NCI-H2107 treated with DMSO at 0.1 percent for 48 hours (cell line): ENCODE data around the gene IL4.
A peak's percentile ranks its signal among the peaks of the same experiment; 100 is the strongest.

ENCODE experiments used
- DNase-seq: peaks from one replicate; lab custom pipeline; 2025; ENCODE audit not compliant: unreplicated experiment; lab: John Stamatoyannopoulos, UW

IL4 gene

DNA sequence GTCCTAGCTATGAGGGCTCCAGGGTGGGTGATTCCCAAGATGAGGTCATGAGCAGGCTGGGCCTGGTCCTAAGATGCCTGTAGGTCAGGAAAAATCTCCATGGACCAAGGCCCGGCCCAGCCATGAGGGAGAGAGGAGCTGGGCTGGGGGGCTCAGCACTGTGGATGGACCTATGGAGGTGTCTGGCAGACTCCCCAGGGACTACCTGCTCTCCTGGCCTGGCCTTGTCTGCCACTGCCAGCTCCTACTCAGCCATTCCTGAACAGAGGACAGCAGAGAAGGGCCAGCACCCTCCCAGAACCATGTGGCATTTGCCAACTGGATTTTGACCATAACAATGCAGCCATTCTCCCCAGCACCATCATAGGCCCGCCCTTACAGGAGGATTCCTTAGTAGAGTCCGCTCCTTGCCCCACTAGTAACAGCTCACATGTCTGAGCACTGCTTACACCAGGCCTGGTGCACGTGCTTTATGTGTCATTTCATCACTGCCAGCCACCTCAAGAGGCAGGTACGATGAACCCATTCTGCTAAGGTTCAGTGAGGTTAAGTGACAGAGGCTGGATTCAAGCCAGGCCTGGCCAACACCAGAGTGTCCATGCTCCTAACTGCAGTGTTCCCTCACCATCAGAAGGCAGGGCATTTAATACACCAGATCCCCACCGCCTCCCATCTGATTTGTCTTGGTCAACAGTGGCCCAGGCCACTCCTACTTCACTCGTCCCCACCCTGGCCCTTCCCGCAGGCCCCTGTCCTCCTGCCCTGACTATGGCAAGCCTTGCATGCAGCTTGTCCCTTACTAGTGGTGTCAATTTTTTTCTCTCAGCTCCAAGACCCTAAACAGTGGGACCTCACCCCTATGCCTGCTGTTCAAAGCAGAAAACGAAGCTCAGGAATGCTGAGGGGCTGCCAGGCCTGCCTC is 15.1 kb upstream of the IL4 start:
- no peak for DNase-seq

DNA sequence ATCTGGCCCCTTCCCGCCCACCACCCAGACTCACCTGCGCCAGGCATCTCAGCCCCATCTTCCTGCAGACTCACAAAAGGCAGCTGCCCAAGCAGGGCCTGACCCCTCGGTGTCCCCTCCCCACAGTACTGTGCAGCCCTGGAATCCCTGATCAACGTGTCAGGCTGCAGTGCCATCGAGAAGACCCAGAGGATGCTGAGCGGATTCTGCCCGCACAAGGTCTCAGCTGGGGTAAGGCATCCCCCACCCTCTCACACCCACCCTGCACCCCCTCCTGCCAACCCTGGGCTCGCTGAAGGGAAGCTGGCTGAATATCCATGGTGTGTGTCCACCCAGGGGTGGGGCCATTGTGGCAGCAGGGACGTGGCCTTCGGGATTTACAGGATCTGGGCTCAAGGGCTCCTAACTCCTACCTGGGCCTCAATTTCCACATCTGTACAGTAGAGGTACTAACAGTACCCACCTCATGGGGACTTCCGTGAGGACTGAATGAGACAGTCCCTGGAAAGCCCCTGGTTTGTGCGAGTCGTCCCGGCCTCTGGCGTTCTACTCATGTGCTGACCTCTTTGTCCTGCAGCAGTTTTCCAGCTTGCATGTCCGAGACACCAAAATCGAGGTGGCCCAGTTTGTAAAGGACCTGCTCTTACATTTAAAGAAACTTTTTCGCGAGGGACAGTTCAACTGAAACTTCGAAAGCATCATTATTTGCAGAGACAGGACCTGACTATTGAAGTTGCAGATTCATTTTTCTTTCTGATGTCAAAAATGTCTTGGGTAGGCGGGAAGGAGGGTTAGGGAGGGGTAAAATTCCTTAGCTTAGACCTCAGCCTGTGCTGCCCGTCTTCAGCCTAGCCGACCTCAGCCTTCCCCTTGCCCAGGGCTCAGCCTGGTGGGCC is 13.9 kb upstream of the IL4 start:
- no peak for DNase-seq

DNA sequence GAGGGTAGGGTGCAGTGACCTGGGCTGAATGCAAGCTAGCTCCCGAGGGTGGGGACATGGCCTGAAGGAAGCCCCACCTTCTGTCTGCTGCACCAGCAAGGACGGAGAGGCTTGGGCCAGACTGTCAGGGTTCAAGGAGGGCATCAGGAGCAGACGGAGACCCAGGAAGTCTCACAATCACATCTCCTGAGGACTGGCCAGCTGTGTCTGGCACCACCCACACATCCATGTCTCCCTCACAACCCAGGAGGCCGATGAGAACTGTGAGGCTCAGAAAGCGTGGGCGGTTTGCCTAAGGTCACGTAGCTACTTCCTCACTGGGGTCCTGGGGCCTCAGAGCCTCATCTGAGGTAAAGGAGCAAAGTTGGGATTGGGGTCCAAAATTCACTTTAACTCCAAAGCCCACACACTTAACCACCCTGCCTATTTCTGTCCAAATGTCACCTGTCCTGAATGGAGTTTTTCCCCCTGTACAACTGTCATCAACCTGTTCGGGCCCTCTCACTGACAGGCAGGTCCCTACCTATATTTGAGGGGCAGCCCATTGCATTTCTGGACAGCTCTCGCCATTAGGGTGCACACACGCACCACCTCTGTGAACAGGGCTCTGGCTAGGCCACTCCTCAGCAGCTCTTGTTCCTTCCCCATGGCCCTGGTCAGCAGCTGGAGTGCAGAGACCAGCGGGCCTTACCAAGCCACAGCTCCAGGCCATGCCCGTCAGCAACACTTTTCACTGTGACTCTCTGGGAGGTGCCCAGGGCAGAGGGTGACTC is 12.4 kb upstream of the IL4 start:
- DNase-seq, result no peak

DNA sequence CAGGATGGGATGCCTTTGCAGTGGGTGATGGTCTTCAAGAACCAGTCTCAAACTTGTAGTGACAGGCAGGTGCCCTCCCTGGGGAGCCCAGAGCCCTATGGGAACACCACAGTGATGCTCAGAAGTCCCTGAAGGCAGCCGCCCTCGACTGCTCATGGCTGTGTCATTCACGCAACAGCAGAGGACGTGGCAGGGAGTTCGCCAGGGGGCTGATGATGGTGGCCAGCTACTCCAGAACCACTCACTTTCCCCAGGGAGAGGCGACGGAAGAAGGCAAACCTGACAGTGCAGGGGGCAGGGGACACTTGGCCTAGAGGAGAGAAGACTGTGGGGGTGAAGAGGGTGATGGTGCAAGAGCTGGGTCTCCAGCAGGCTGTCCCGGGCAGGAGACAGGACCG is 11.8 kb upstream of the IL4 start:
- DNase-seq, result no peak

DNA sequence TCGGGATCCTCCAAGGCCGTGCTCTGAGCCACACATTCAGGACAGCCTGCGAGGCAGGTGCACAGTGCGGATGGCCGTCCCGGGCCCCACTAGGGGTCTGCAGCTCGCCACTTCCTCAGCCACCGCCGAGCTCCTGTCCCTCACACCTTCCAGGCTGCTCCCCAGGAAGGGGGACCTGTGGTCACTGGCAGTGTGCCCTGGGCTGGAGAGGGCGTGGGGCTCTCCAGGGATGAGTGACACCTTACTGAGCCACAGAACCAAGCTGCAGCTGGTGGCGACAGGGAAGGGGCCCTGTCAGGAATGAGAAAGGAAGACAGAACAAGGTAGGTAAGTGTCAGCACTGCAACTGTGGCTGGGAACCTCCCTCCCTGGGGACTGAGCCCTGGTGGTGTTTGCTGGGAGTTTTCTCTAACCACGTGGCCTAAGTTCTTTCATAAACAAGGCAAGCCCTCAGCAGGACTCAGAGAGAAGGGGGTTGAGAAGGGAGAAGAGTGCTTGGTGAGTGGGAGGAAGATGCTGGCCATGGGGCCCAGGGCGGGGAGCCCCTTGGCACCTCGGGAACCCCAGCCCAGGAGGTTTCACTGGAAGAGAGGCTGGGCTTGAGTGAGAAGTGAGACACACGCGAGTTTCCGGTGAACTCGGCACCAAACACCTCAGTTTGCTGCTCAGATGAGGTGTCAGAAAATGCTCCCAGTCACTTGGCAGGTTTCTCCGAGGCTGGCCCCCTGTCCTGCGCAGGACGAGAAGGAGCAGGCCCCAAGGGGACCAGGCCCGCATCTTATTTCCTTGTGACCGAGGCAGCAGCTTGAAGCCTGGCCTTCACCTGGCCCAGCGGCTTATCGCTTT is 10.6 kb upstream of the IL4 start:
- peak; percentile 51 for DNase-seq

DNA sequence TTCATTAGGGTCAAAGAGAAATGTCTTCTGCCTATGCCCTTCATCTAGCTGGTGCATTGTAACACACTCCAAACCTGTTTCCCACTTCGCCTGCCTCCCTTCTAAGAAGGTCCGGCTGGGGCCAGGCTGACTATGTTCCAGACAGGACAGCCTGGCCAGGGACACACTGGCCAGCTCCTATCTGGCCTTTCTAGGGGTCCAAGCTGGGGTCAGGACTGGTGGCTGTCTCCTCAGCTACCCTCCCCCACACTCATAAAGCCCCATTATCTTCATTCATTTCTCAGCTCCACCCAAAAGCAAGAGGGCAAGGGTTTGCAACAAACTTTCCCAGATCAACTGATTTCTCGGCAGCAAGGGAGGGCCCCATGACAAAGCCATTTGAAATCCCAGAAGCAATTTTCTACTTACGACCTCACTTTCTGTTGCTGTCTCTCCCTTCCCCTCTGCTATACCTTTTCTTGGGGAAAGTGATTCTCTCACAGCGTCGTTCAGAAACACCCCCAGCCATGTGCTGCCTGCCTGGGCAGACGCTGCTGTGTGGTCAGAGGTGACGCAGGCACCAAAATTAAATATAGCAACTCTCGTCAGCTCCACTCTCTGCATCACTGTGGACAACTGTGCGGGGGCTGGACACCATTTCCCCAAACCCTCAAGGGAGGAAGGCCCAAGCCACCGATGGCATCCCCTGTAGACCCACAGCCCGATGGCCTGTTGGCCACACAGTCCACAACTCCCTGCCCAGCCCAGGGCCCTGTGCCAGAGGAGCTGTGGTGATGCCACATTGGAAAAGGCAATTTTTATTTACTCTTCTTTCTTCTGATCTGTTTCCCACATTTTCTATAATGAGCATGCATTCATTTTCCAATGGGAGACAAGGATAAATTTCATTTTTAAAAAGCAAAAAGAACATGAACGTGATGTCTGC is 9.8 kb upstream of the IL4 start:
- DNase-seq, result no peak

DNA sequence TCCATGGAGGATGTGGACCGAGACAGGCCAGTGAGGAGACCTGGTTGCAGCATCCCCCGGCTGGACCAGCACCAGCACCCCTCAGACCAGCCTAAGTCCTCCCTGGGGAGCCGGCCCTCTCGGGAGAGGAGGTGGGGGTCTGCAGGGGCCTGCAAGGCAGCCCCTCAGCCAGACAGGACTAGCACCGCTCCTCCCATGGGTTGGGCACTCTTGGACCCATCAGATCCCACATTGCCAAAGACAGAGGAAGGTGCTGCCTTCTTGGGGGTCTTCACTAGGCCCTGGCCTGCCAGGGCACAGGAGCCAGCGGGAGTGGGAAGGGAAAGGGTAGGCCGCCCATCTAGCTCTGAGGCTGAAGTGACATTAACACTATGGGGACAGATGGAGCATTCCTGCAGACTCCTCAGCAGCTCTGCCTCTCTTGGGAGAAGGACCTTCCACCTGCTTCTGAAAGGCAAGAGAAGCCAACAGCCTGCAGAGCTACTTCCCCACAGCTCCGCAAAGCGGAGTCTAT is 9.0 kb upstream of the IL4 start:
- no peak for DNase-seq

DNA sequence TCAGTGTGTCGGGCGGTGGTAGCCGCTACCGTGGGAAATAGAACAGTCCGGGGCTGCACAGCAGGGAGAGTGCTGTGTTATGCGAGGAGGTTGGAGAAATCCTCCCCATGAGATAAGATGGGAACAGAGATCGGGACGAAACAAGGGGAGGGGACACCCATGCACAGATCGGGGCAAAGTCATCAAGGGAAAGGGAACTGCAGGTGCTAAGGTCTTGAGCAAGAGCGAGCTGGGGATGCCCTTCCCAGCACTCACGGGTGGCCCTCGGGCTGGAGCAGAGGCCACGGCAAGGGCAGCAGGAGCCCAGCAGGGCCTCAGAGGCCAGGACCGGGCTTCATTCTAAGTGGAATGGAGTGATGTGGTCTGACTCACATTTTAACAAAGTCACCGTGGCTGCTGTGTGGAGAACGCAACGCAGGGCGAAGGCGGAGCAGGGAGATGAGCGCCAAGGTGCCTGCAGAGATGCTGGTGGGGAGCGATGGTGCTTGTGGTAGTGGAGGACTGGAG is 8.2 kb upstream of the IL4 start:
- no peak for DNase-seq

DNA sequence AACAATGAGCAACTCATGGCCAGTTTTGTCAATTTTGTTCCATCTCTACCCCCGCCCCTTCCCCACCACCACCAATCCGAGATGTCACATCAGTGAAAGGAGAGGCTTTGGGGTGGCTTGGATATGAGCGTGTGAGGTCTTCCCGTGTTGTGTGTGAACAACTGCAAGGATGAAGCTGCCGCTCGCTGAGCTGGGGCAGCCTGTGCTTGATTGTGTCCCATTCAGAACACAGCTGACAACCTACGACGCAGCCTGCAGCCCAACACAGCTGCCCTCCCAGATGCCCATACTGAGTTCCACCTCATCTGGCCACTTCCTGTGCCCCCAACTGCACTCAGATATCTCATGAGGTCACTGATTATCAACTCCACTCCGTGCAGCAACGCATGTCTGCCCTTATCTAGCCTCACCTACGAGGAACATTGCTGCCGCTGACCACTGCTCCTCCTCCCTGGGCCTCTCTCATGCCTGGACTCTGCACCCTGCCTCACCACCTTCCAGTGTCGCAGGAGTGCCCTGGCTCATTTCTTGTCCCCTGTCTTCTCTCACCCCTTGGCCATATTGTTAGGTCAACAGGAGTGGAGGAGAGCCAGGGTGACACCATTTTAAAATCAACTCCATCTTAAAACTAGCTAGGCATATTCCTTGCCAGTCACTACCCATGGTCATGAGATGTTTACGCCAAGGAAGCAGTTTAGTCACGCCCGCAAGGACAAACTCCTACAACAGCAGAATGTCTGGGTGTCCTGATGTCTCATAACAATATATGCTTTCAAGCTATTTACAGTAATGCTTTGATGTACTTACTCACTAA is 7.3 kb upstream of the IL4 start:
- no peak for DNase-seq

DNA sequence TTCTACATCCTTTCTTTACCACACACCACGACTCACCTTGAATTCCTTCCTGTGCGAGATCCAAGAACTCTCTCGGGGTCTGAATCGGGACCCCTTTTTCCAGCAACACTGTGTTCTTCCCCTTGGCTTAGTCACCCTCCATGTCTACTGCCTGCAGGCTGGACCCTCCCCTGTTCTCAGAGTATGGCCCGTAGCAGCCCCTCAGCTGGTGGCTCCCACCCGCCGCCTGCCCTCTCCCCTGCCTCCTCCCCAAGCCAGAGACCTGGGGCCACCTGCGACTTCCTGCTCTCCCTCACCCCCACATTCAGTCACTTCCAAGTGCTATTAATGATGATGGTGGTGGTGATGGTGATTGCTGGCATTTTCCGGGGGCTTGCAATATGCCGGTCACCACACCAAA is 6.5 kb upstream of the IL4 start:
- no peak for DNase-seq

DNA sequence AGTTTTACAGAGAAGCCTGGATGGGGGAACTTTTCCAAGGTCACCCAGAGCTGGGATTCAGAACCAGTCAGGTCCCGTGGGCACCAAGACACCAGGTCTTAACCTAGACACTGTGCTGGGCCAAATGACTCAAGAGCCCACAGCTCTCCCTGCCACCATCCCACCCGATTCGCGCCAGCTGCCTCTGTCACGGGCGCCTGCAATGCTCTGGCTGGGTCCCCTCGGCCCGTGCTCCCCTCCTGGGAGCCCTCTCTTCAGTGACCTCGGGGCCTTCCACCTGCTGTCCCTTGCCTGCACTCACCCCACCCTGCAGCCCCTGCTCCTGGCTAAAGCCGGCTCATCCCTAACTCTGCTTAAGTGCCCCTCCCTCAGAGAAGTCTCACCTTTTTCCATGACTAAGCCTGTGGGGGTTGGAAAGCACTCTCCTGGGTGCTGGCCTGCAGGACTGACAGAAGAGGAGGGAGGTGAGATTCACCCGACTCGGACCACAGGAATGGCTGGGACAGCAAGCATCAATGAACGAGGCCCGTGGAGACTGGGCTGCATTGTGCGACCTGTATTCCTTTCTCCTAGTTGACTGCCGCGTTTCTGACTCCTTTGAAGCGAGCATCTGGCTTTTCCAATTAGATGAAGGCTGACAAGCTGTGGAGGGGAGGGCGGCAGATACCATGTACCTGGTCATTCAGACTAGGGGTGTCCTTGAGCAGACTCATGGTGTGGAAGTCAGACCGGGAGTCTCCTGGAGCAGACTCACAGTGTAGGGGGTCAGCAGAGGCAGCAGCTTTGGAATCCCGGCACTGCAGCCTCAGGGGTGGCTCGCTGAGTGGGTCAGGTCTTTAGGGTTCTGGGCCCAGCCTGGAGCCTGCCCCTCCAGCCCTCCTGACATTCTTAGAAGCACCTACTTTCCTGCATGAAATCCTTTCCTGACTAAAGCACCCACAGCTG is 5.8 kb upstream of the IL4 start:
- DNase-seq, result no peak

DNA sequence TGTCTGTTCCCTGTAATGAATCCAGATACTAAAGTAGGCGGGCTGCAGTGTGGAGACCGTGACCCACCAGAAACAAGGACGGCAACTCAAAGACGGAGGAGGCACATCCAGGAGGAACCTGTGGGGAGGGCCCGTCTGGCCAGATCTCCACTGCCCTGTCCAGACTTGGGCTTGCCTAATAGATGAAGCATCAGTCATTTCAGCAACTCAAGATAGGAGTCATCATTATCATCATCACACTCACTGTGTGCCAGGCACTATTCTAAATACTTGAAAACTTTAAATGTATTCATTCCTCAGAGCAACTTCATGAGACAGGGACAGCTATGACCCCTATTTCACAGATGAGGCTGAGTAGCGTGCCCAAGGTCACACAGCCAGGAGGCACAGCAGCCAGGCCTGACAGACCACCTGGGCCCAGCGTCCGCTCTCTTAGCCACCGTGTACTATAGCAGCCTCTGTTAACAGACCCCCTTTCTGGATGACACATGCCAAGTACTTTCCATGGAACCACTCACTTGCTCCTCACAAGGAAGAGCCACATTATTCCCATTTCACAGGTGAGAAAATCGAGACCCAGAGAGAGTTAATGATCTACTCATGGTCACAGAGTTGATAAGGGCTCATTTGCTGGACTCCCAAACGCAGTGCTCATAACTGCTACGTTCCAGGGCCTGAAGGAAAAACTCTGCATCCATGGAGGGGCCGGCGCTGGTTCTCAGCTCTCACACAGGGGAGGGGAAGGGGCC is 4.9 kb upstream of the IL4 start:
- DNase-seq, result no peak

DNA sequence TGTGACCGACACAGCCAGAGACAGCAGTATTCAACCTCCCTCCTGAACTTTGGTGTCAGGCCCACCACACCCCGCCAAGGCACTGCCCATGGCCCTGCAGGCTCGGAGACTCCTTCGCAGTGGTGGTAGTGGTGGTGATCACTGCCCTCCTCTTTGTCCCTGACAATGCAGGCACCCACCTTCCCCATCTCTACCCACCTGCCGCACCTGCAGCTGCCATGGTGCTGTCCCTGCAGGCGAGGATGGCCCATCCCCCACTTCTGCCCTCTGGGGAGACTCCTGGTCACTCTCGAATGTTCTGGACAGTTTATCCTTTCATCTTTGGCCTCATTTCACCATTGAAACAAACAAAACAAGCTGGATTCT is 4.4 kb upstream of the IL4 start:
- no peak for DNase-seq

DNA sequence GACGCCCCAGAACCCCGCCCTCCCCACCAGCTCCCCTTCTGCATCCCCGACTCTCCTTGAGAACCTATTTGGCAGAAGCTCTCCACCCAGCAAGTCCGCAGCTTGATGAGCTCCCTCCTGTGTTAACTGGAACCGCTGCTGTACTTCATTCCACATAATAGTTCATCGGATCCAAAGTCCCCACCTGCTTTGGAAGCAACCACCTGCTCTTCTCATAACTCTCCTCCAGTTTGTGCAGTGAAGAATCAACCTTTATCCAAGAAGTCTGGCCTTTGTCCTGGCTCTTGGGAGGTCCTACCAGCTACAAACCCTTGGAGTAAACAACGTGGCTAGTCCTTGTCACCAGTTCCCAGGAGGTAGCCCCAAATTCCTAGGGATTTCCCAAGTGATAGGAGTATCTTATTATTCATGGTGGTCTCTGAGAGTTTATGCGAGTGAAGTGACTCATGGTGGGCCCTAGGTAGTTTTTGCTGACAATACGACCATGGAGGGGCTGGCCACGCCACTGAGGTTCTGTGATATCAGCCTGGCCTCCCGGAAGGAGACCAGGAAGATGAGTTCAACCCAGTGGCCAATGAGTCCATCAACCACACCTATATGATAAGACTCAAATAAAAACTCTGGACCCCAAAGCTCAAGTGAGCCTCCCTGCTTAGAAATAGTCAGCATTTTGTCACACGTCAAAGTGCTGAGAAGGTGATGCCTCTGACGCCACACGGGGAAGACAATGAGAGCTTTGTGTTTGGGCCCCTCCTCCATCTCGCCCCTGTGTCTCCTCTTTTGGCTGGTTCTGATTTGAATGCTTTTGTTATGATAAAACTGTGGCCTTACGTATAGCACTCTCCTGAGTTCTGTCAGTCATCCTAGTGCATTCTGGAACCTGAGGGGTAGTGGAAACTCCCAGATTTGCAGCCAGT is 3.6 kb upstream of the IL4 start:
- no peak for DNase-seq

DNA sequence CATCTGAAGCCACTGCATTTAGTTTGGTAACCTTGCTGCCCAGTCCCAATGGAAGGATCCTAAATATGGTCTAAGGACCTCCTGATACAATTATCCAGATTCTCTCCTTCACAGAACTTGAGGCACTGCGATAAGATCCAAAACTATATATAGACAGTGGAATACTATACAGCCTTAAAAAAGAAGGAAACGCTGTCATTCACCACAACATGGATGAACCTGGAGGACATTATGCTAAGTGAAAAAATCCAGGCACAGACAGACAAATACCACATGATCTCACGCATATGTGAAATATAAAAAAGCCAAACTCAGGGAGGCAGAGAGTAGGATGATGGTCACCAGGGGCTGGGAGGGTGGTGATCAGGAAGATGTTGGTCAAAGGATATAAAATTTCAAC is 2.8 kb upstream of the IL4 start:
- DNase-seq, result no peak
